GM18868 (cell line): ENCODE results near the gene FBRSL1.

Experiments used
- ATAC-seq: cut with Tn5 transposase; IDR thresholded peaks from one replicate; pipeline ENCODE4 v1.9.1; 2021; ENCODE audit warnings: mild to moderate bottlenecking, moderate library complexity; ENCODE audit not compliant: unreplicated experiment

The FBRSL1 gene

DNA sequence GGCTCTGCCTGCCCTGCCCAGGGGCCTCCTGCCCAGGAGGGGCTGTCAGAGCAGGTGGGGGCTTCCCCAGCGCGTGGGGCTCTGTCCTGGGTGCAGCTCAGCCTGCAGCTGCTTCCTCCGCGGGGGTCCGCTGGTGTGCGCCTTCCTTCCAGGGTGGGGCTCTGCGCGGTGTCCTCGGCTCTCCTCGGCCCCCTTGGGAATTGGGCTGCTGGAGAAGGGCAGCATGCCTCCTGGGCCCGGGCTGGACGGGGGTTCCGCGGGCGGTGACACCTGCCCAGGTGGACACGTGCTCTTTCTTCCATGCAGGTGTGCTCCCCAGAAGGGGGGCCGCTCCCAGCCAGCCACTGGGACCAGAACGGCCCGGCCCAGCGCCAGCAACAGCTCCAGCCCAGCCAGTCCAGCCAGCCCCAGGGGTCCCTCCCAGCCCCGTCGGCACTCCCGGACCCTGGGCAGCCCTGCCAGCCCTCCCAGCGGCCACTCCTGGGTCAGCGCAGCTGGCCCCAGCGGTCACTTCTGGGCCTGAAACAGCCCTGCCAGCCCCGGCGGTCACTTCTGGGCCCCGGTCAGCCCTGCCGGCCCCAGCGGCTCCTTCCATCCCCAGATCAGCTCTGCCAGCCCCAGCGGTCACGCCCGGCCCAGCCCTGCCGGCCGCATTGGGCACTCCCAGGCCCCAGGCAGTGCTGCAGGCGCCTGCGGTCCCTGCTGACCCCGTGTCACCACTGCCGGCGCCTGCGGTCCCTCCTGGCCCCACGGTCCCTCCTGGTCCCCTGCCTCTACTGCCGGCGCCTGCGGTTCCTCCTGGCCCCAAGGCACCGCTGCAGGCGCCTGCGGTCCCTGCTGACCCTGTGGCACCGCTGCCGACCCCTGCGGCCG, 19.1 kb downstream of the FBRSL1 start:
- ATAC-seq: no peak

DNA sequence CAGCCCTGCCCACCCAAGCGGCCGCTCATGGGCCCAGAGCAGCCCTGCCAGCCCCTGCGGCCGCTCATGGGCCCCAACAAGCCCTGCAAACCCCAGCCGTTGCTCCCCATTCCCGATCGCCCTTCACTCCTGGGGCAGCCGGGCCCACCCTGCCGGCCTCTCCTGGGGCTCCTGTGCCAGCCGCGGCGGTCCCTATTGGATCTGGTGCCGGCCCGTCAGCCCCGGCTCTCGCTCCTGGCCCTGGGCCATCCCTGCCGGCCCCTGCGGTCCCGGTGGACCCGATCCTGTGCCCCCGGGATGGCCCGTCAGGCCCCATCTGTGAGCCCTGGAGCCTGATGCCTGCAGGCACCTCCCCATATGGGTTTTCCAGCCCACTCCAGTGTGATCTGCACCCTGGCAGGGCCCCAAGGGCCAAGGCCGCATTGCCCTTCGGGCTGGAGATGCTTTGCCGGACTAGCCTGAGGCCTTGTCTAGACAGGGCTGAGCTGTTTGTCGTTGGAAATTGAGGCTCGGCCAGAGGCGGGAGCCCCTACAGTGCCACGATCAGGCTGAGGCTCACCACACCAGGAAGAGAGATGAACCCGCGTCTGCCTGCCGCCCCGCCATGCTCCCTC, 20.3 kb downstream of the FBRSL1 start:
- ATAC-seq: no peak

DNA sequence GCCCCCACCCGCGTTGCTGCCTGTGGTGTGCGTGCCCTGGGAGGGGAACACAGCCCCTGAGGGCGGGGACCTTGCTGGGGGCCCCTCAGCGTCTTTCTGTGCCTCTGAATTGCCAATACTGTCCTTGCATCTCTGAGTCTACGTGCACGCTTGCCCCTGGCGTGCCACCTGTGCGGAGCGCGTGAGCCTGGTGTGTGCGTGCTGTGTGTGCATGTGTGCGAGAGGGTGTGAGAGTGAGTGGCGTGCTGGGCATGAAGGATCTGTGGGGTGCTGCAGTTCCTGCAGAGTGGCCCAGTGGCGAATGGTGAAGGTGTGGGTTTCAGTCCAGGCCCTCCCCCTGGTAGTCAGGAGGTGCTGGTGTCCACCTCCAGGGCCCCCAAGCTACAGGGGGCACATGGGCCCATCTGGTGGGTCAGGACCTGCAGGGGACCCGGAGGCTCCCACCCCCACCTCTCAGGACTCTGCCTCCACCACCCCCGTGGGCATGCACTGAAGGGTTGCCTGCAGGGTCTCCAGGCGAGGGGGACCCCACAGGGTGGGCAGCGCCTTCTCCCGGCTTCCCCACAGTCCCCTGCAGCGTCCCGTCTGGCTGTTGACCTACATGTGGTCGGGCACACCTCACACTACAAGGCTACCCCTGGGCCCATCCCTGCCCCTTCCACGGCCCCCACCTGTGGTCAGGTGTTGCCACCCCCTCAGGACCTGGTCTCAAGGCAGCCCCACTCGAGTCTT, 21.0 kb downstream of the FBRSL1 start:
- ATAC-seq: no peak

DNA sequence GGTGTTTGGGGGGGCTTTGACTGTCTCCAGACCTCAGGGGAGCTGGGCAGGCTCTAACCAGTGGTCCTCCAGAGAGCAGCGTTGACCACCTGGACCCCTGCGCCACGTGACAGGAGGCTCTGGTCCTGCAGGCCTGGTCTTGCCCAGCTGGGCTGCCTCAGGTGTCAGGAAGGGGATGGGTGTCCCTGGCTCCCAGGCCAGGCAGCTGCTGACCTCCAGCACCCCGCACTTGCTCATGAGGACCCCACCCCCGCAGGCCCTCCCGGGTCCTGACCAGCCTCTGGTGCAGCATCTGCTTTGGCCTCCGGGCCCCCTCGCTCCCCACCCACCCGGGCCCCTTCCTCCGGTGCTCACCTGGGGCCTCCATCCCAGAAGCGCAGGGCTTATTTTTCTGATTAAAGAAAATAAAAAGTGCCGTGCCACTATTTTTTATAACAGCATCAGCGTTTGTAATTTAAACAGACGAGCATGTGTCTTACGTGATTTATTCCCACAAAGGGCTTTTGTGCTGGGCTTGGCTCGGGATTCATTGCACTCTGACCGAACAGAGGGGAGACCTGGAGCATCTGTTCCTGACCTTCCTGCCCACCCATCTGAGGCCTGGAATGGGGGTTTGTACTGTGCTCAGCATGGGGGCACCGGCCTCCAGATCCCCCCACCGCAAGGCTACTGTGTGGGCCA, 21.7 kb downstream of the FBRSL1 start:
- ATAC-seq: no peak

DNA sequence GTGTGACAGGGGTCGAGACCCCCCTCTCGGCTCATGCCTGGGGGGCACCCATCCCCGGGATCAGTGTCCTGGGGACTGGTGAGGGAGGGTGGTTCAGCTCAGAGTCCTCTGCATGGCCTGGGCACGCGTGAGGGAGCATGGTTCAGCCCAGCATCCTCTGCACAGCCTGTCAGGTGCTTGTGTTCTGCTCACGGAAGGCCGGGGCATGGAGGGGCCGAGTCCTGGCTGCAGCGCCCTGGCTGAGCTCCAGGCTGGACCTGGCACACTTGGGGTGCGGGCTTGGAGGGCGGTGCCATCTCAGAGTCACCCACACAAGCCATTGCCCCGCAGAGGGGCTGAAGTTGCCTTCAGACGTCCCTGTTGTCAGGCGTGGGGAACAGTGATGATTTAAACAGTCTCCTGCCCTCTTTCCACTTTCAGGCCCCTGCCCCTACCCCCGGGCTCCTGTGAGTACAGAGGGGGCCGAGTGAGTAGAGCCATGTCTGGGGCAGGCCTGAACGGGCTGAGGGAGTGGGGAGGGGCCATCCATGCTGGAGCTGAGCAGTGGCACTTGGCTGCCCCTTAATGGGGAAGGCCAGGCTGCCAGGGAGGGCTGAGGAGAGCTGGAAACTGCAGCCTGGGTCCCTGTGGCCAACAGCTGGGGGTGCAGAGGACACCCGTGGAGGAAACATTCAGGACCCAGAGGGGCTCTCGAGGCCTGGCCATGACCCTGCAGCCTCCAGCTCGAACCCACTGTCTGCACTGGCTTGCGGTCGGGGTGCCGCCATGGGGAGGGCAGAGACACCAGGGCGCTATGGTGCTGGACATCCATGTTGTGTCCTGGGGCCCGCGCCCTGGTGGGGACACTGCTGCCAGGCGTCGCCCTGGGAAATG, 22.5 kb downstream of the FBRSL1 start:
- ATAC-seq: no peak

DNA sequence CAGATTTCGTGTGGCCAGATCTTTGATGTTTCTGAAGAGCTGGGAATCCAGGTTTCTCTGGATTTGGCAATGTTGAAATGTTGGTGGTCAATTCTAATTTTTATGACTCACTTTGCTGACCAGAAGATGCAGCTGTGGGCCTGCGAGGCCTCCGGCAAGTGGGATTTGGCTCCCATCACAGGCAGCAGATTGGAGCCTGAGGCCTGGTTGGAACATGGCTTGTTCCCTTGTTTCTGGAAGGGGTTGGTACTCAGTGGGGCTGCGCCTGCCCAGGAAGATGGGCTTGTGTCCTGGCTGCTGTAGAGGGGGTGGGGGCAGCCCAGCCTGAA, 23.1 kb downstream of the FBRSL1 start:
- no peak for ATAC-seq

DNA sequence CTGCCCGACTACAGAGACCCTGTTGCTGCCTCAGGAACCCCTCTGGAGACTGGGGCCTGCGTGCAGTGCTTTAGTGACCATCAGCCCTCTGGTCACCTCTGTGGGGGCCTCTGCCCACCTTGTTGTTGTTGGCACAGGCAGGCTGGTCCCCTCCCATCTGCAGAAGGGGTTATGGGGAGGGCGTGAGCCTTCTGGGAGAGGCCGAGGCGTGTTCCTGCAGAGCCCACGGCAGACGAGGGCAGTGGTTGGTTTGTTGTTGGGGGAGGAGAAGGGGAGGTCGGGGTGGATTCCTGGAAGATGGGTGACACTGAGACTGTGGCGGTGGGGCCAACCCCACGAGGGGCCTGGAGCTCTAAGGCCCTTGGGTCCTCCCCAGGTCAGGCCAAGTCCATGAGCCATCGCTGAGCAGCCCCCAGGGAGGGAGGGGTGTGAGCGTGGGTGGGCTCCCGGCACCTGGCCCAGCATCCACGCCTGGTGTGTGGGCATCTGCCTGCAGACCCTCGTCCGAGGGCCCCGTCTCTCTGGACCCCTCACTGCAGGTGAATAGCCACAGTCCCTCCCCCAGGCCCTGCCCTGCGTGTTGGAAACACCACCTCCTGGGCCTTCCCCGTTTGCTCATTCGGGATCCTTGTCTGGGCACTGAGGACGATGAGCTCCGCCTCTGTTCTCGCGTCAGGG, 23.6 kb downstream of the FBRSL1 start:
- ATAC-seq: no peak

DNA sequence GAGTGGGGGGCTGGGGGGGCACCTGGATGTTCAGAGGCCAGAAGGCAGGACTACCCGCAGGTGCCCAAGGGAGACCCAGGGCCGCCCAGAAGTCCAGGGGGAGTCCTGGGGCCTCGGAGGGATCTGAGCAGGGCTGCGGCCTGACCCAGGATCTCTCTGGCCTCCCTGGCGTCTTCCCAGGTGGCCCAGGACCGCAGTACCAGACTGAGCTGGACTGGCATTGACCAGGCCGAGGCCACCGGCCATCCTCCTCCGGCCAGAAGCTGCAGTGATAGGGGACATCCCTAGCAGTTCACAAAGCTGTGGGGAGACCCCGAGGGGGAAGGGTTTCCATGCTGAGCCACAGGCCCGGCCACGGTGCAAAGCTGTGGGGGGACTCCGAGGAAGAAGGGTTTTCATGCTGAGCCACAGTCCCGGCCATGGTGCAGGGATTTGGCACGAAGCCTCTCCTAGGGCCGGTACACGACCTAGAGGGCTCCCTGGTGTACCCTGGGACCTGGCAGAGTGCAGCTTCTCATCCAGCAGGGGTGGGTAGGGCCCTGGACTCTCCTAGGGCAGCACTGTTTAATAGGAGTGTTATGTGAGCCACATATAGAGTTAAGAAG, 24.4 kb downstream of the FBRSL1 start:
- no peak for ATAC-seq

DNA sequence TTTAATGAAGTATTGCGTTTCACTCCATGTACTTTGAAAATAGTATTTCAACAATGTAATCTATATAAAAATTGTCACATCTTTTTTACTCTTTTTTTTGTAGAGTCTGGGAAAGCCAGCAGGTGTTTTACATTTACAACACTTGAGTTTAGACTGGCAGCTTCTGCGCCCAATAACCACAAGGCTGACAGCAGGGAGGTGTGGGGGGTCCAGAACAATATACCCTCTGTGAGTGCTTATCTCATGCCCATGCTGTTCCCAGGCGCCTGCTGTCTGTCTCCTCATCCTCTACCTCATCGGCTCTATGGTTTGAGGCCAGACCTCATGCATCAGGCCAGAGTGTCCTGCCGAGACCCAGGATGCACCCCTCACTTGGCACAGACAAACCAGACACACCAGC, 24.9 kb downstream of the FBRSL1 start:
- no peak for ATAC-seq

DNA sequence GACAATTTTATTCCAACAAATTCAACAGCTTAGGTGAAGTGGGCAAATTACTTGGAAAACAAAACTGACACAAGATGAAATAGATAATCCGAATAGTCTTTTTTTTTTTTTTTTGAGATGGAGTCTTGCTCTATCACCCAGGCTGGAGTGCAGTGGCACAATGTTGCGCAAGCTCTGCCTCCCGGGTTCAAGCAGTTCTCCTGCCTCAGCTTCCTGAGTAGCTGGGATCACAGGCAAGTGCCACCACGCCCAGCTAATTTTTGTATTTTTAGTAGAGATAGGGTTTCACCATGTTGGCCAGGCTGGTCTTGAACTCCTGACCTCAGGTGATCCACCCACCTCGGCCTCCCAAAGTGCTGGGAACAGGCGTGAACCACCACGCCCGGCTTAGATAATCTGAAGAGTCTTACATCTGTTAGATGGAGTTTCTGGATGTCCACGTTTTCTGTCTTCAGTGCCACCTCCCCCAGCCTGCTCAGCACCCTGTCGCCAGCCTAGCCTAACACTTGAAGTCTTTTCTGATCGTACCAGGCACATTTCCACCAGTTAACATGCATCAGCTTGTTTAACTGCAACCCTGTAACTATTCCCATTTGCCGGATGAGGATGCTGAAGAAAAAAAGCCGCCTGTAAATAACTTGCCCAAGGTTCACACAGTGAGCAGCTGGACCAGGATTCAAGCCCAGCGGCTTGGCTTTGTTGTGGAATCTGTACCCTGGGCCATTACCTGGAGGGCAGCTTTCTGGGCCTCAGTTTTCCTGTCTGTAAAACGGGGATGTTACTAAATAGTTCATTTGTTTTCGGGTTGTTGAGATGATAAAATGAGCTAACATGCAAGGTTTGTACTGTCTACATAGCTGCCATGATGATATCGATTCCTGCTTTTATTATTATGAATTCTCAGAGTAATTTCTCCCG, 26.4 kb downstream of the FBRSL1 start:
- ATAC-seq: no peak

DNA sequence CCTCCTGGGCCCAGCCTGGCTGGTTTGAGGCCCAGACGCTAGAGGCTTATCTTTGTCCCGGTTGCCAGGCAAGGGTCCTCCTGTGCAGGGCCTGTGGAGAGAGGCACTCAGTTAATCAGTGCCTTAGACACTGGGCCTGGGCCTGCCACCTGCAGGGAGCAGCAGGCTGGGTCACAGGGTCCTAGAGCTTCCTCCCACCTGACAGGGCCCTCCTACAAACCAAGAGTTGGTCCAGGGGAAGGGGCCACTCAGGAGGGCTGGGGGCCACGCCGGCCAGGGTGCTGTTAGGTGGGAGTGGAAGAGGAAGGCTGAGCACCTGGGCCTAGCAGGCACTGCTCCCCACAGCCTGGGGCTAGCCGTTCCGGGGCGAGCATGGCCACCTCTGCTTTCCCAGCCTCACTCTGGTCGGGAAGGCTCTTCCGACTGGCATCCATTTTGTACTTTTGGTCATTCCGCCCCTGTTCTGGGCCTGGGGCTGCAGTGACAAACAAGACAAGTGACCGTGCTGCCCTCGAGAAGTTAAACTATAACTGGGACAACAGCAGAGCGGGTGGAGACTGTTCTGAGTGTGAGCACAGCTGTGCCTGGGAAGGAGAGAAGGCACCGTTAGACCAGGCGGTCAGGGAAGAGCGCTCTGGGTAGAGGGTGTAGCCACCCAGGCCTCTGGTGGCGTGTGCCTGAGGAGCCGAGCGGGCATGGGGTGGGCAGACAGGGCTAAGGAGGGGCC, 27.2 kb downstream of the FBRSL1 start:
- ATAC-seq: no peak

DNA sequence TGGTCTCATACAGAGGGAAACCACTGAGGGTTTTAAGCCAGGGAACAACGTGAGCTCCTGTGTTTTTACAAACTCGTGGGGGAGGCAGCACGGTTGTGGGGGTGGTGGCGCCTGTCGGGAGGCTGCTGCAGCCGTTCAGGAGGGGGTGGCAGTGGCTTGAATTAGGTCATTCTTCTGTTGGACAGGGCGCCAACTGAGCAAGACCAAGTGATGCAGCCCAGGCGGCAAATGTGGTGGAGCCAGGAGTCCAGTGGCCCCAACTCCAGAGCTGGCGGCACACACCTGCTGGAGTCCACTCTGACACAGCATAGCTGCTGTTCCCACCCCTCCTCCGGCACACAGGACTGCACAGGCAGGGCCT, 27.8 kb downstream of the FBRSL1 start:
- ATAC-seq: no peak

DNA sequence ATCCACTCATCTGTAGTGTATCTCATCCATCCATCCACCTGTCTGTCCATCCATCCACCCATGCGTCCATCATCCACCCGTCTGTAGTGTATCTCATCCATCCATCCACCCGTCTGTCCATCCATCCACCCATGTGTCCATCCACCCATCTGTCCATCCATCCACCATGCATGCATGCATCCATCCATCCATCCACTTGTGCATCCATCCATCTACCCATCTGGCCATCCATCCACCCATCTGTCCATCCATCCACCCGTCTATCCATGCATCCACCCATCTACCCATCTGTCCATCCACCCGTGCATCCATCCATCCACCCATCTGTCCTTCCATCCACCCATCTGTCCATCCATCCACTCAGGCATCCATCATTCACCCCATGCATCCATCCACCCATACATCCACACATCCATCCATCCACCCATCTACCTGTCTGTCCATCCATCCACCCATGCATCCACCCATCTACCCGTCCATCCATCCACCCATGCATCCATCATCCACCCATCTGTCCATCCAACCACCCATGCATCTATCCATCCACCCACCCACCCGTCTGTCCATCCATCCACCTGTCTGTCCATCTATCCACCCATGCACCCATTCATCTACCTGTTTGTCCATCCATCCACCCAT, 28.5 kb downstream of the FBRSL1 start:
- no peak for ATAC-seq

DNA sequence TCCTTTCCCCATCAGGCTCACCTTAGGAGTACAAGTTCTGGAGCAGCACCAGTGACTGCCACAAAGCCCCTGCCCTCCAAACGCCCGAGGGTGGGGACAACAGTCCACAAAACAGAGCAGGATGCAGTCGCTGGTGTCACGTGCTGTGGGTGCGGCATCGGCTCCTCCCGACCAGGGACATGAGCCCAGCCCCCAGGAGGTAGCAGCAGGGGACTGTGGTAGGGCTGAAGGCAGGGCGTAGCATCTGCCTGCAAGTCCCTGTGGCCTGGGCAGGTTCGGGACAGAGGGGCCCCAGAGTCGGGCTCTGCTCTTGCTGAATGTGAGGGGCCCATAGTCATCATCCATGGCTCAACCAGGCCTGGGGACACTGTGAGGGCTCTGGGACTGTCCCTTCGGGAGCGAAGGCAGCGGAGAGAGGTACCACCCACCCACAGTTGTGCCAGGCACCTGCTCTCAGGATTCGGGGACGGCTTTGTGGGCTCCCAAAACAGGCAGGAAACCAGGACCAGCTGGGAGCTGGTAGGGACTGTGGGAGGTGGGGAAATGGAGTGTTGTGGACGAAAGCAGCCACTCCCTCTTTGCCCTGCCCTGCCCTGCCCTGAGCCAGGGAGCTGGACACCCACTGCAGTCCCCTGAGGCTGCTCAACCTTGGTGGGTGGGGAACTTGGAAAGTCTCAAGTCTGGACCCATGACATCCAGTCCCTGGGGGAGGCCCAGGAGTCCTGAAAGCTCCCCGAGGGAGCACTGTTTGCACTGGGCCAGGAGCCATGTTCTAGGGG, 30.7 kb downstream of the FBRSL1 start:
- no peak for ATAC-seq

DNA sequence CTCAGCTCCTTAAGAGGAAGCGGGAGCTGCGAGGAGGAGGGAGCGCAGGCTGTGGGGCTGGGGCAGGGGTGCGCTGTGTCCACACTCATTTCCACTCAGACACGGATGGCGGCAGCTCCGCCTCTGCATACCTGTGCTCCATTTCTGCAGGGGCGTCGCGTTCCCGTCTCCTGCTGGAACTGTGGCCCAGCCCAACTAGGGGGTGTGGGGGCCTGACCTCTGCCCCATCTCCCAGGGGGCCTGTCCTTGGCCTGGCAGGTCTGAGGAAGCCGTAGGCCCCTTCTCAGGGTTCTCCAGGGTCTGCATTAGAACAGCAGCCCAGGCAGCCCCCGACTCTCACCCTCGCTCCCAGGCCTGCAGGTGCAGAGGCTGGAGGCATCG, 31.2 kb downstream of the FBRSL1 start:
- ATAC-seq: no peak

DNA sequence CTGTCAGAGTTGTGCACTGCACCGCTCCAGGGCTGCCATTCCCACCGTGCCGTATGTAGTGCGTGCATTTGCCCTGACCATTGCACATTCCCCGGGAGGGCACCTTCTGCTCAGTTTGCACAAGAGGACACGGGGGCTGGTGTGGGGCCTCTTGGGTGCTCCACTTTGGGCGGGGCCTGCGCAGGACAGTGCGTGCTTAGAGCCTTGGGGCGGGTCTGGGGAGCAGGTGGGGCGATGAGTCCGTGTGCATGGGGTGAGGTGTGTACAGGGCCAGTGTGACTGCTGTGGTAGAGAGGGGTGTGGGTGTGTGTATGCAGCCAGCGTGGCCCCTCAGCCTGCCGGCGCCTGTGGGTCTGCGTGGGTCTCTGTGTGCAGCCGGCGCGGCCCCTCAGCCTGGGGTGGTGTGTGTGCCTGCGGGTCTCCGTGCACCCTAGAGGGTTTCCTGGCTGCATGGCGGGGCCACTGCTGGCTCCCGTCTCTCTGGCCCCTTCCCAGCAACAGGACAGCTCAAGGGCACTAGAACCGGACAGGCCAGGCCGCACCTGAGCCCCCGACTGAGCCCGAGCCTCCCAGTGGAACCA, 31.9 kb downstream of the FBRSL1 start:
- ATAC-seq: no peak
